Lung (tissue), 12 donors: ENCODE data around the gene ATP6V1F. TPM values are rescaled to one million over a fixed set of nuclear protein-coding genes. Genes with fewer than 3 reads are reported as not detected.

Experiments
- ATAC-seq: fragments of 200-7000 bp; cut with Tn5 transposase; one replicate; pipeline ENCODE4 v1.9.1; 2020; ENCODE audit warnings: moderate number of reproducible peaks; ENCODE audit not compliant: insufficient read depth, low FRiP score
- DNase-seq, 3 donors: peaks; one replicate each; pipeline ENCODE4 v3.0.0-alpha.2; 2013 to 2017
- H3K27ac ChIP-seq, 2 donors: one replicate each; pipeline ENCODE4 v1.5.1; 2013; ENCODE audit warnings: mild to moderate bottlenecking in 2 of 2, moderate library complexity in 2 of 2, control low read depth in 1 of 2, inconsistent platforms in 1 of 2, low read depth in 1 of 2, low read length in 1 of 2
- H3K27me3 ChIP-seq, 3 donors: one replicate each; pipeline ENCODE4 v1.5.1; 2013; ENCODE audit warnings: low read length in 2 of 3; ENCODE audit not compliant: control insufficient read depth in 3 of 3, insufficient read depth in 3 of 3
- H3K36me3 ChIP-seq, 4 donors: one replicate each; pipeline ENCODE4 v1.5.1; 2013; ENCODE audit warnings: low read length in 4 of 4, mild to moderate bottlenecking in 1 of 4, moderate library complexity in 1 of 4; ENCODE audit not compliant: control insufficient read depth in 4 of 4, insufficient read depth in 4 of 4
- H3K4me1 ChIP-seq, 5 donors: one replicate each; pipeline ENCODE4 v1.5.1; 2013; ENCODE audit warnings: low read length in 5 of 5, mild to moderate bottlenecking in 2 of 5, moderate library complexity in 1 of 5; ENCODE audit not compliant: control insufficient read depth in 5 of 5, insufficient read depth in 5 of 5
- H3K4me3 ChIP-seq: one replicate; pipeline ENCODE4 v1.5.1; 2013; ENCODE audit warnings: mild to moderate bottlenecking, control low read depth, moderate library complexity
- H3K9ac ChIP-seq, 2 donors: one replicate each; pipeline ENCODE4 v1.5.1; 2013; ENCODE audit warnings: low read length in 2 of 2, control low read depth in 1 of 2; ENCODE audit not compliant: insufficient read depth in 1 of 2
- H3K9me3 ChIP-seq, 4 donors: one replicate each; pipeline ENCODE4 v1.5.1; 2013; ENCODE audit warnings: low read length in 3 of 4, mild to moderate bottlenecking in 1 of 4, moderate library complexity in 1 of 4; ENCODE audit not compliant: control insufficient read depth in 4 of 4, insufficient read depth in 3 of 4
- WGBS, 2 donors: extraction: QIAGEN DNeasy Blood & Tissue Kit; methylation state at CpG; one replicate each; pipeline ENCODE4 v1.1.7; 2013; 5-methylcytosine and 5-hydroxymethylcytosine counted together
- polyA plus RNA-seq, 2 donors: library from polyadenylated mRNA; stranded (reverse); fragments of 200-250 nt; gene quantifications; one replicate each; pipeline ENCODE4 v1.2.1, GENCODE V29; 2013
- total RNA-seq, 2 donors: library from RNA; depleted of rRNA in 1 of 2; stranded (reverse); fragments of >200 nt in 1 of 2; gene quantifications; one replicate each; pipeline ENCODE4 v1.2.1, GENCODE V29; 2014 to 2021
- TF ChIP-seq, protein P1 (sequence below): IDR thresholded peaks from 2 replicates; pipeline ENCODE4 v1.5.1; 2012; ENCODE audit warnings: mild to moderate bottlenecking; ENCODE audit errors: control extremely low read depth, extremely low read depth
- donor health status: control.
- donor health status: control.
- donor health status: Bipolar disorder and iron deficiency.
- donor health status: healthy.
- donor health status: DM: yes; HTN: yes; CAD: no.

ATP6V1F gene
- total and polyA plus RNA-seq, 4 donors: 43.9 to 383 (median 225) TPM

DNA sequence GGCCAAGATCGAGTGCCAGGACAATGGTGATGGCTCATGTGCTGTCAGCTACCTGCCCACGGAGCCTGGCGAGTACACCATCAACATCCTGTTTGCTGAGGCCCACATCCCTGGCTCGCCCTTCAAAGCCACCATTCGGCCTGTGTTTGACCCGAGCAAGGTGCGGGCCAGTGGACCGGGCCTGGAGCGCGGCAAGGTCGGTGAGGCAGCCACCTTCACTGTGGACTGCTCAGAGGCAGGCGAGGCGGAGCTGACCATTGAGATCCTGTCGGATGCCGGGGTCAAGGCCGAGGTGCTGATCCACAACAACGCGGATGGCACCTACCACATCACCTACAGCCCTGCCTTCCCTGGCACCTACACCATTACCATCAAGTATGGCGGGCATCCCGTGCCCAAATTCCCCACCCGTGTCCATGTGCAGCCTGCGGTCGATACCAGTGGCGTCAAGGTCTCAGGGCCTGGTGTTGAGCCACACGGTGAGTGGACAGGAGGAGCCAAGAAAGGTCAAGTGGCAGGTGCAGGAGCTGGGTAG, 17.8 kb upstream of the ATP6V1F start:
- ATAC-seq (no peak), DNase-seq (no peak)
- Histone ChIP-seq H3K9ac (no peak overlapping the region), H3K4me1 (no peaks in the 10 kb centered on the region), H3K27me3 (no peaks in the 10 kb centered on the region), H3K4me3 (no peak overlapping the region), H3K36me3 (peaks cover 0 to 19% (median 7%) of the 10 kb centered on the region in 4 donors), H3K9me3 (no peaks in the 10 kb centered on the region), H3K27ac (no peak overlapping the region)
- TF ChIP-seq, protein P1, sequence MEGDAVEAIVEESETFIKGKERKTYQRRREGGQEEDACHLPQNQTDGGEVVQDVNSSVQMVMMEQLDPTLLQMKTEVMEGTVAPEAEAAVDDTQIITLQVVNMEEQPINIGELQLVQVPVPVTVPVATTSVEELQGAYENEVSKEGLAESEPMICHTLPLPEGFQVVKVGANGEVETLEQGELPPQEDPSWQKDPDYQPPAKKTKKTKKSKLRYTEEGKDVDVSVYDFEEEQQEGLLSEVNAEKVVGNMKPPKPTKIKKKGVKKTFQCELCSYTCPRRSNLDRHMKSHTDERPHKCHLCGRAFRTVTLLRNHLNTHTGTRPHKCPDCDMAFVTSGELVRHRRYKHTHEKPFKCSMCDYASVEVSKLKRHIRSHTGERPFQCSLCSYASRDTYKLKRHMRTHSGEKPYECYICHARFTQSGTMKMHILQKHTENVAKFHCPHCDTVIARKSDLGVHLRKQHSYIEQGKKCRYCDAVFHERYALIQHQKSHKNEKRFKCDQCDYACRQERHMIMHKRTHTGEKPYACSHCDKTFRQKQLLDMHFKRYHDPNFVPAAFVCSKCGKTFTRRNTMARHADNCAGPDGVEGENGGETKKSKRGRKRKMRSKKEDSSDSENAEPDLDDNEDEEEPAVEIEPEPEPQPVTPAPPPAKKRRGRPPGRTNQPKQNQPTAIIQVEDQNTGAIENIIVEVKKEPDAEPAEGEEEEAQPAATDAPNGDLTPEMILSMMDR: no peak
- WGBS, 2 donors: 93% methylated on average over 25 of the region's 25 CpGs

DNA sequence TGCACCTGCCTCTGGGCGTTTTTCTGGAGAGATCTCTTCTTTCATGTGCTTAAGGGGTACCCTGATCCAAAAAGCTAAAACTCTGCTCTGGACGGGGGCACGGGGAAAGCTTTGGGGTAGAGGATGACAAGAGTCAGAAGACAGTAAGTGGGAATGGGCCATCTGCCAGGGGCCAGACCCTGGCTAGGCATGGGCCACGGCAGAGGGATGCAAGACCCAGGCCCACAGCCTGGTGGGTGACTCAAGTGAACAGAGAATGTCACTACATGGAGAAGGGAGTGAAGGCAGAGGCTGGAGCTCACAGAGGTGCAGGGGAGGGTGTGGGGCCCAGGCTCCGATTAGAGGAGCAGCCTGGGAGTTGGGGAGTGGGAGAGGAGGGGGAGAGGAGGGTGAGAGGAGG, 17.2 kb upstream of the ATP6V1F start:
- DNase-seq (no peak), ATAC-seq (no peak)
- H3K9ac ChIP-seq: no peak overlapping the region
- no peak overlapping the region for H3K27ac ChIP-seq
- H3K9me3 ChIP-seq: no peaks in the 10 kb centered on the region
- H3K4me1 ChIP-seq: no peaks in the 10 kb centered on the region
- 83 to 86% methylated on average over 5 of the region's 5 CpGs for WGBS, 2 donors
- no peak overlapping the region for H3K4me3 ChIP-seq
- peaks cover 0 to 14% (median 6%) of the 10 kb centered on the region in 4 donors for H3K36me3 ChIP-seq
- TF ChIP-seq, protein P1: no peak
- no peaks in the 10 kb centered on the region for H3K27me3 ChIP-seq

DNA sequence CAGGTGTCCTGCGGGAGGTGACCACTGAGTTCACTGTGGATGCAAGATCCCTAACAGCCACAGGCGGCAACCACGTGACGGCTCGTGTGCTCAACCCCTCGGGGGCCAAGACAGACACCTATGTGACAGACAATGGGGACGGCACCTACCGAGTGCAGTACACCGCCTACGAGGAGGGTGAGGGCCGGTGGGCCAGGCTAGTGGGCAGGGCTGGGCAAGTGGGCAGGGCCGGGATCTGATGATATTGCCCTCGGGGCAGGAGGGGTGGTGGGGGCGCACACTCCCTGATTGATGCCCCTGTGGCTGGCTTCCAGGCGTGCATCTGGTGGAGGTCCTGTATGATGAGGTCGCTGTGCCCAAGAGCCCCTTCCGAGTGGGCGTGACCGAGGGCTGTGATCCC, 16.7 kb upstream of the ATP6V1F start:
- TF ChIP-seq, protein P1: no peak
- ATAC-seq: no peak
- 88 to 90% methylated on average over 19 of the region's 19 CpGs for WGBS, 2 donors

More for the DNA sequence above, 16.7 kb upstream of the ATP6V1F start:
- H3K36me3 ChIP-seq: peaks cover 0 to 14% (median 6%) of the 10 kb centered on the region in 4 donors
- no peaks in the 10 kb centered on the region for H3K9me3 ChIP-seq
- no peak overlapping the region for H3K27ac ChIP-seq
- no peaks in the 10 kb centered on the region for H3K4me1 ChIP-seq
- H3K27me3 ChIP-seq: no peaks in the 10 kb centered on the region
- no peak for DNase-seq
- no peak overlapping the region for H3K9ac ChIP-seq
- no peak overlapping the region for H3K4me3 ChIP-seq
